Bronchial epithelial cell (primary cell): Measurements from ENCODE around the gene EFNA2. TPM values are rescaled to one million over a fixed set of nuclear protein-coding genes. Genes with fewer than 3 reads are reported as not detected.

Experiments
- DNase-seq: peaks from one replicate; pipeline ENCODE4 v3.0.0-alpha.2; 2010; ENCODE audit warnings: low read depth
- FAIRE-seq: peaks from 2 replicates; lab custom pipeline; 2011; peaks lifted over from hg19 to GRCh38; lab: Jason Lieb, UNC
- H3K27me3 ChIP-seq: 2 replicates; pipeline ENCODE4 v1.5.1; 2011; ENCODE audit warnings: low read length; ENCODE audit not compliant: control insufficient read depth, insufficient read depth
- H3K36me3 ChIP-seq: 2 replicates; pipeline ENCODE4 v1.5.1; 2011; ENCODE audit warnings: low read length; ENCODE audit not compliant: control insufficient read depth, insufficient read depth
- H3K4me3 ChIP-seq: 2 replicates; pipeline ENCODE4 v1.5.1; 2011; ENCODE audit warnings: mild to moderate bottlenecking, low read depth, low read length, control low read depth
- CTCF ChIP-seq: IDR thresholded peaks from 2 replicates; pipeline ENCODE4 v1.5.1; 2011; ENCODE audit warnings: mild to moderate bottlenecking, moderate library complexity, low read length, control low read depth, inconsistent platforms; ENCODE audit not compliant: insufficient read depth, severe bottlenecking
- total RNA-seq: library from RNA; depleted of rRNA; stranded (reverse); fragments of >200 nt; gene quantifications from 2 replicates; pipeline ENCODE4 v1.2.1, GENCODE V29; 2014

Gene EFNA2
- total RNA-seq, 1 donor from 2014 or later, result not detected

DNA sequence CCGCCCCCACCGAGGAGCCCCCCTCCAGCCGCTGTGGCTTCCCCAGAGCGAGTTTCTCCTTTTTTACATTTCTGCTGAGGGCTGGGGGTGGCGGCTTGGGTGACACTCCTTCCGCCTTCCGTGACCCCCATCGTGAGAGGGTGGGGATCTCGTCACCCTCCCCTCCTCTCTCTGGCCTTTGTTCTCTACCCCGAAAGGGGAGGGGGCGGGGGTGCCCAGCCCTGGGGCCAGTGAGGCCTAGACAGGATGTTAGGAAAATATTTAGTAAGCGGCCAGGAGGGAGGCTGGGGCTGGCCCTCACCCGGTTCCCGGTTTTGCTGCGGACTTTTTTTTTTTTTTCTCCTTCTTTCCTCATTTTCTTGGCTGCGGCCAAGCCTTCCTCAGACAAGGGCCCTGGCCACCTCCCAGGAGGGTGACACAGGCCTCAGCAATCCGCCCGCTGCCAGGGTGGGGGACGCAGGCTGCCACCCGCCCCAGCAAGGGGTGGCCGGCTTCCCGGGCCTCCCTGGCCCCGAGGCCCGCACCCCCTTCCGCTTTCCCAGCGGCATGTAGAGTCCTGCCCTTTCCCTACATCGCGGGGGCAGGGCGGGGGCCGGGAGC is 33.4 kb upstream of the EFNA2 start:
- TF ChIP-seq CTCF, result no peak
- Histone ChIP-seq H3K36me3 (peaks cover 47% of the 10 kb centered on the region), H3K4me3 (peak overlapping the region; percentile 75), H3K27me3 (no peaks in the 10 kb centered on the region)
- DNase-seq, result peak; percentile 90
- FAIRE-seq, result no peak

GRCh38 chr19:1252821-1253513 is 32.7 kb upstream of the EFNA2 start:
- DNase-seq, result peak; percentile 84
- Histone ChIP-seq H3K36me3 (peaks cover 48% of the 10 kb centered on the region), H3K4me3 (peak overlapping the region; percentile 75), H3K27me3 (no peaks in the 10 kb centered on the region)
- no peak for FAIRE-seq
- TF ChIP-seq CTCF, result peak; percentile 20

DNA sequence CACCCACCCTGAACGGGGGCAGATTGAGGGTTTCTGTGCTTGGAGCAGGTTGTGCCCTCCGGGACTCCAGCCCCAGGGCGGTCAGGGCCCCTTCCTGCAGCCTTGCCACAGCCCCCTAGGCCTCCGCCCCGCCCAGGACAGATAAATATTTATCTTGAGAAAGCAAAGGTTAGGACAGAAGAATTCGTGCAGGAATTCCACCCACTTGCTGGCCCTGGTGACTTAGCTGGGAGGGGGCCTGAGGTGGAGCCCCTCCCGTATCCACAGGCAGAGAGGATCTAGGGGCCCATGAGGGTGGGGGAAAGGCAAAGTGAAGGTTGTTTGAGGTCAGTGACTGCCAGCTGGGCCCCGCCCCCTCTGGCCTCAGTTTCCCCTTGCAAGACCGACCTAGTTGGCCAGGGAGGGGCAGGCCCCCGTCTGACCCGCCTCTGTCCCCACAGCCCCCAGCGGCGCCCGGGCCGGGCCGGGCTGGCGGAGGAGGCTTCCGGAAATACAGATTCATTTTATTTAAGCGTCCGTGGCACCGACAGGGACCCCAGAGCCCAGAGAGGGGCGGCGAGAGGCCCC is 32.1 kb upstream of the EFNA2 start:
- Histone ChIP-seq H3K36me3 (peaks cover 48% of the 10 kb centered on the region), H3K27me3 (no peaks in the 10 kb centered on the region), H3K4me3 (peak overlapping the region; percentile 14)
- peak; percentile 13 for DNase-seq
- no peak for FAIRE-seq
- TF ChIP-seq CTCF, result no peak

DNA sequence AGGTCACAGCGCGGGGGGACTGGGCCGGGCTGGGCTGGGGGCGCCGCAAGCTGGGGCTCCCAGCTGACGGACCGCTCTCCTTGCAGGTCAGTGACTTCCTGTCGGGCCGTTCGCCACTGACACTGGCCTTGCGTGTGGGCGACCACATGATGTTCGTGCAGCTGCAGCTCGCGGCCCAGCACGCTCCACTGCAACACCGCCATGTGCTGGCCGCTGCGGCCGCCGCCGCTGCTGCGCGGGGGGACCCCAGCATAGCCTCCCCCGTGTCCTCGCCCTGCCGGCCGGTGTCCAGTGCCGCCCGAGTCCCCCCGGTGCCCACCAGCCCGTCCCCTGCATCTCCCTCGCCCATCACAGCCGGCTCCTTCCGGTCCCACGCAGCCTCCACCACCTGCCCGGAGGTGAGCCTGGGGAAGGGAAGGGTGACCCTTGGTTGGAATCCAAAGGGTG is 31.6 kb upstream of the EFNA2 start:
- H3K36me3 ChIP-seq, result peaks cover 48% of the 10 kb centered on the region

DNA sequence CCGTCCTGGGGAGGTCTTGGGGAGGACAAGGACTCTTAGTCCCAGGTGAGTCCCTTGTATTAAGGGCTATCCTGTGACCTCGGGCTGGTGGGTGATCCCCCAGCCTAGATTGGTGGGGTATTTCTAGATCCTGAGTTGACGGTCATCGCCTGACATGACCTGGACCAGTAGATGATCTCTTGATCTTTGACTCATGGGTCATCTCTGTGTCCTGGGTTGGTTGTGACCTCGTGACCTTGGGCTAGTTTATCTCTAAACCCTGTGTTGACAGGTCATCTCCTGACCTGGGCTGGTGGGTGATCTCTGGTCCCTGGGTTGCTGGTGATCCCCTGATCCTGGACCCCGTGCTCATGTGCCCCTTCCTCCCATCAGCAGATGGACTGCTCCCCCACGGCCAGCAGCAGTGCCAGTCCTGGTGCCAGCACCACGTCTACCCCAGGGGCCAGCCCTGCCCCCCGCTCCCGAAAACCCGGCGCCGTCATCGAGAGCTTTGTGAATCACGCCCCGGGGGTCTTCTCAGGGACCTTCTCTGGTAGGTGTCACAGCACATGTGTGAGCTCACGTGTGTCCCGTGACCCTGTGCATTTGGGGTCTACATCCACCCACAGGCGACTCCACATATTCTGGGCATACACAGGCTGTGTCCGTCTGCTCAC is 31.0 kb upstream of the EFNA2 start:
- peaks cover 48% of the 10 kb centered on the region for H3K36me3 ChIP-seq
- DNase-seq (no peak), FAIRE-seq (no peak)
- no peak overlapping the region for H3K4me3 ChIP-seq
- TF ChIP-seq CTCF, result no peak
- H3K27me3 ChIP-seq, result no peaks in the 10 kb centered on the region

More for the DNA sequence above, 31.6 kb upstream of the EFNA2 start:
- TF ChIP-seq CTCF, result no peak
- DNase-seq (no peak), FAIRE-seq (no peak)
- Histone ChIP-seq H3K4me3 (no peak overlapping the region), H3K27me3 (no peaks in the 10 kb centered on the region)
